ENCODE measurements around the gene OR10T2. TPM values are rescaled to one million over a fixed set of nuclear protein-coding genes. Genes with fewer than 3 reads are reported as not detected.
"Not testable (repeated sequence)": the region's sequence is repeated elsewhere in the genome, so short reads cannot be mapped to it uniquely, and the experiment has no call there.

Gene OR10T2
- total RNA-seq, 2 donors from 2014 or later: not detected

GRCh38 chr1:158362941-158363340 lies 36.3 kb downstream of the OR10T2 start:
- intact Hi-C loops (cut with DNase I): no loop called here
- no peak for DNase-seq (ENCODE audit: low spot score)

- intact Hi-C loops (cut with DNase I): no loop called here
- no peak for DNase-seq (ENCODE audit: low spot score)
These were observed 36.8 kb downstream of the OR10T2 start for GRCh38 chr1:158362482-158362881.

- intact Hi-C loops (cut with DNase I): no loop called here
- no peak for DNase-seq (ENCODE audit: low spot score)
These were observed 41.8 kb downstream of the OR10T2 start for GRCh38 chr1:158357441-158357840.

GRCh38 chr1:158356616-158357015 lies 42.6 kb downstream of the OR10T2 start:
- no peak for DNase-seq (ENCODE audit: low spot score)
- intact Hi-C loops (cut with DNase I): no loop called here

- no peak for DNase-seq (ENCODE audit: low spot score)
- intact Hi-C loops (cut with DNase I): no loop called here
These were observed 43.4 kb downstream of the OR10T2 start for GRCh38 chr1:158355773-158356285.

- no peak for DNase-seq (ENCODE audit: low spot score)
- intact Hi-C loops (cut with DNase I): no loop called here
These were observed 45.0 kb downstream of the OR10T2 start for GRCh38 chr1:158354255-158354654.

GRCh38 chr1:158353303-158354075 lies 45.8 kb downstream of the OR10T2 start, which contains the start of gene CD1E:
TSS of gene CD1E (plus strand) at chr1:158353894. CDS start at chr1:158353989, 95 bp downstream.
- no peak for DNase-seq (ENCODE audit: low spot score)
- intact Hi-C loops (cut with DNase I): no loop called here

- DNase-seq (ENCODE audit: low spot score); intact Hi-C loops (cut with DNase I): not testable (repeated sequence)
These were observed 50.3 kb downstream of the OR10T2 start for GRCh38 chr1:158348946-158349345.

Other genes with a start within 250 kb of the OR10T2 start
- gene CD1D, start 218.6 kb downstream of the OR10T2 start, total RNA-seq: 1 to 10 TPM; 1.4 to 2.4 TPM
- not detected for gene CD1A, start 145.0 kb downstream of the OR10T2 start, total RNA-seq
- gene CD1C, start 109.5 kb downstream of the OR10T2 start, total RNA-seq: under 1 TPM; 0.38 to 0.51 TPM
- not detected for gene CD1B, start 67.9 kb downstream of the OR10T2 start, total RNA-seq
- not detected for gene CD1E, start 45.6 kb downstream of the OR10T2 start, total RNA-seq
- gene OR10K2, start 26.8 kb upstream of the OR10T2 start, total RNA-seq: not detected
- gene OR10K1, start 62.4 kb upstream of the OR10T2 start, total RNA-seq: not detected
- not detected for gene OR10R2, start 72.8 kb upstream of the OR10T2 start, total RNA-seq
- not detected for gene OR6Y1, start 154.9 kb upstream of the OR10T2 start, total RNA-seq
- gene OR6P1, start 171.1 kb upstream of the OR10T2 start, total RNA-seq: not detected
- gene OR10X1, start 180.4 kb upstream of the OR10T2 start, total RNA-seq: not detected
- not detected for gene OR10Z1, start 205.8 kb upstream of the OR10T2 start, total RNA-seq

Measured in posterior vena cava (tissue), 2 donors.